Embryonic facial prominence (tissue), 1 donor: ENCODE data around the gene GABRD.

Source experiments
- DNase-seq: peaks from one replicate; pipeline ENCODE4 v3.0.0-alpha.2; 2016; ENCODE audit errors: extremely low spot score

GABRD gene

GRCh38 chr1:1985375-1986050 is 33.6 kb upstream of the GABRD start:
- no peak for DNase-seq

DNA sequence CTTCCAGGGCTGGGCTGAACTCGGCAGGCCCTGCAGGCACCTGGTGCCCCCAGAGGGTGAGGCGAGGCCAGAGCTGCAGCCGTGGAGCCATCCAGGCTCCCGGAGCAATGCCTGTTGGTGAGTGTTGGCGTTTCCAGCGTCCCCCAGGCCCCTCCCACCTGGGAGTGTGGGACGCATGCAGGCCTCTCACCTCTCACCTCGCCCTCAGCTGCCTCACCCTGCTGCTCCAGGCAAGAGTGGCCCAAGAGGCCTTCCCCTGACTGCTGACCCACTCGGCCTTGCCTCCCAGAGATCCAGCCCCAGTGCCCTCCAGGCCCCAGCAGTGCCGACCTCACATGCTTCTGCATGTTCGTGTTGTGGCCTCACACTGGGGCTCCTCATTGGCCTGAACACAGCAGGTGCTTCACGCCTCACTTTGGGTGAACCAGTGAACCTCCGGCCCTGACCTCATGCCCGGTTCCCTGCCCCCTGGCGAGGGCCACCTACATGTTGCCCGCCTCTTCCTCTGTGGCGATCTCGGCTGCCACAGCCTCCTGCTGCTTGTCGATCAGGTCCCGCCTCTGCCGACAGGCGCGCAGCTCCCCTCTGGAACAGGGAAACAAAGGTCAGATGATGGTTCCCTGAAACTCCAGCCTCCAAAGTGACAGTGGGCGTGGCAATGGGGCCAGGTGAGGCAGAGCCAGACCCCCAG is 32.5 kb upstream of the GABRD start:
- DNase-seq: no peak

DNA sequence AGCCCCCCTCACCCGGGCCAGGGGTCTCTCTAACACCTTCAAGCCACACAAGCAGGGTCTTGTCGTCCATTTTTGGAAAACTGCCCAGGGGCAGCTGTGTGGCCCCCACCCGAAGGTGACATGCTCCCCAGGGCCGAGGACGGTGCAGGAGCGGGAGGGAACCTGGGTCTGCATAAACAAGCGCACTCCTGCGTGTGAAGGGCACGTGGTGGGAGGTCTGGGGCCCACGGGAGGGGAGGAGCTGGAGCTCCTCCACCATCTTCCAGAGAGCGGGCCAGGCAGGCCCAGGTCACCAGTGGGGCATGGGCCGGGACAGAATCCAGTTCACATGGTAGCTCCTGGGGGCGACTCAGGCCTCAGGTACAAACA is 32.0 kb upstream of the GABRD start:
- no peak for DNase-seq

DNA sequence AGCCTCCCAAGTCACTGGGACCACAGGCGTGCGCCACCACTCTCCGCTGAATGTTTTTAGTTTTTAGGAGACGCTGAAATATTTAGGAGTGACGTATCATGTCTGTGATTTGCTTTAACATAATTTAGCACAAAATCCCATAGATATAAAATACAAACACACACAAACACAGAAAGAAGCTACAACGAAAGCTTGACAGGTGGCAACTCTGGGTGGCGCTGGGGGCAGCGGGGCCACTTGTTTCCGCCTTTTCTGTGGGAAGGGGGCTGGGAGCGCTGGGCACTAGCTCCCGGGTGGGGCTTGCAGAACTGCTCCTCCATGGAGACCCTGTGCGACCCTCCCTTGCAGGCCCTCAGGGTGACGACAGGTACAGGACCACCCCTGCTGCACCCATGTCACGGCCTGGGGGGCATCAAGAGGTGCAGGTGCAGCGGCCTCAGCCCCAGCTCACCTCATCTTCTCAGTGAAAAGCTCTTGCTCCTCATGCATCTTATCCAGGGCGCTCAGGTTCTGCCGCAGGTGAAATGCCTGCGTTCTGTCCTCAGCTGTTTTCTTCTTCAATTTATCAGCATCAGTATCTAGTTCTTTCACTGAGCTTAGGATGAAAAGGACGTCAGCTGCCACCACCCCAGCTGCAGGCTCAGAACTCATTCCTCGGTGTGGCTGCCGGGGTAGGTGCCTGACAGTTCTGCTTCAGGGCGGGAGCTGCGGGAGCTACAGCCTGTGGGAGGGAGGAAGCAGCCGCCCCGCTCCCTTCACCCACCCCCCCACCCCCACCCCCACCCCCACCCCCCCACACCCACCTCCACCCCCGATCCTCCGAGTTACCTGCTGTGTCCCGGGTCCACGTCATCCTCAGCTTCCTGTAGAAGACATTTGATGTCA is 30.8 kb upstream of the GABRD start:
- no peak for DNase-seq

GRCh38 chr1:1989102-1989542 is 30.0 kb upstream of the GABRD start:
- no peak for DNase-seq

DNA sequence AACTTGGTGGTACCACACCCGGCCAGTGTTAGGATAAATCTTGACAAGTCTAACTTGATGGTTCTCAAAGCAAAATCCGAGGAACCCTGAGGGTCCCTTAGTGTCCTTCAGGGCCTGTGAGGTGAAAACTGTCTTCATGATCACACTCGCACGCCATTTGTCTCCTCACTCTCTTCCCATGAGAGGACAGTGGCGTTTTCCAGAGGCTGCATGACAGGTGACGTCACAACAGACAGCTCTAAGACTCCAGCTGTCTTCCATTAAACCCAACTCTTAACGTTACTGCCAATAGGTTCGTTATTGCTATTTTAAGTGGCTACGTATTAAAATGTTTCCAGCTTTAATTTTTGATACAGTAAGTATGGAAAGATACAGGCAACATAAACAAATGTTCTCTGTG is 29.4 kb upstream of the GABRD start:
- no peak for DNase-seq

DNA sequence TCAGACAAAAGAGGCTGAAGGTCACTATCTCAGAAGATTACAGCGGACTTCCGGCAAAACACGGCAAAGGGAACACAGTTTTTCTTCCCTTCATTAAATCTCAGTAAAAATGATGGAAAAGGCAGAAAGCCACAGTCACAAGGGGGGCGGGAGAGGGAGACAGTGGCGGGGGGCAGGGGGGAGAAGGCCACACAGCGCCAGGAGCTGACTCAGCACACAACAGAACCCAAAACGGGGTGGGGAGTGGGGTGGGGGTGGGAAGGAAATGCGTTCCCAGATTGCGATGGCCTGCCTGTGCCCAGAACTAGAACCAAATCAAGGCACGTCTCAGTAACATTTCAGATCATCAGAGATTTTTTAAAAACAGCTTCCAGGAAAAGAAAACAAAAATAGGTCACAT is 28.9 kb upstream of the GABRD start:
- DNase-seq: no peak

DNA sequence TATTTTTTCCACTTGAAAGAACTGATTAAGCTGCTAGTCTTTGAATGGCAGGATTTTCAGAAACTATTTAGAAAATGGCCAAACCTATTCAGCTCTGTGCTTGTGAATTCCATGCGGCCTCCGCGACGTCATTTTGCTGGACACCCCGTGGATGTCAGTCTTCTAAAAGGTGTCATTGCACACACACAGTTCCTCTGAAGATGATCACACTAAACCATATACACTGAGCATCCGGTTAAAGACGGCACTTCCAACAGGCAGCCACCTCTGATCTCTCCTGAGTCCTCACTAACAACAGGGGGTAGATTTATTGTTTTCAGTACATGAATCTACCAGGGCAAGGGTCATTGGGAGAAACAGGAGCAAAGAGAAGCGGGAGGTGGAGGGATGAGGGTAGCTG is 24.6 kb upstream of the GABRD start:
- DNase-seq: no peak

GRCh38 chr1:1996207-1996651 is 22.9 kb upstream of the GABRD start:
- no peak for DNase-seq

- no peak for DNase-seq
These were observed 21.6 kb upstream of the GABRD start for GRCh38 chr1:1997576-1997975.

GRCh38 chr1:2000432-2000831 is 18.7 kb upstream of the GABRD start:
- DNase-seq: no peak

- no peak for DNase-seq
These were observed 18.3 kb upstream of the GABRD start for GRCh38 chr1:2000850-2001249.

DNA sequence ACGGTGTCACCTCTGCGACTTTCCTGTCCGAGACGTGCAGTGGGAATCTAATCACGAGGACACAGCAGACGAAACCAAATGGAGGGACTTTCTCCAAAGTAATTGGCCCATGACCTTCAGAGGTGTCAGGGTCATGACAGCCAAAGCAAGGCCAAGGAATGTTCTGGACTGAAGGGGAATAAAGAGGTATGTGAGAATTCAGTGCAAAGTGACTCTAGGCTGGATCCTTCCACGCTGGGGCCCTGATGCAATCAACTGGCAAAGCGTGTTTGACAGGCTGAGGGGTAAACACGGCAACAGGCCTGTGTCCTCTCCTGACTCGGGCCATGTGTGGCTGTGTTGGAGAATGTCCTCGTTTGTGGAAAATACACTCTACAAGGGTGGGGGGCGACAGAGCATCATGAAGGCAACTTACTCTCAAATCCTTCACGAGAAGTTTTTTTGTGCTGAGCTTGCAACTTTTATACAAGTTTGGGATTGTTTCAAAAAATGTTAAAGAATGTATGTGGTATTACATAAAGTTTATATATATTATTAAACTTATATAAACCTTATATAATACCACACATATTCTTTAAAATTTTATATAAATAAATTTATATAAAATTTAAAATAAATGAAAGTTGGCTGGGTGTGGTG is 17.3 kb upstream of the GABRD start:
- DNase-seq: no peak

DNA sequence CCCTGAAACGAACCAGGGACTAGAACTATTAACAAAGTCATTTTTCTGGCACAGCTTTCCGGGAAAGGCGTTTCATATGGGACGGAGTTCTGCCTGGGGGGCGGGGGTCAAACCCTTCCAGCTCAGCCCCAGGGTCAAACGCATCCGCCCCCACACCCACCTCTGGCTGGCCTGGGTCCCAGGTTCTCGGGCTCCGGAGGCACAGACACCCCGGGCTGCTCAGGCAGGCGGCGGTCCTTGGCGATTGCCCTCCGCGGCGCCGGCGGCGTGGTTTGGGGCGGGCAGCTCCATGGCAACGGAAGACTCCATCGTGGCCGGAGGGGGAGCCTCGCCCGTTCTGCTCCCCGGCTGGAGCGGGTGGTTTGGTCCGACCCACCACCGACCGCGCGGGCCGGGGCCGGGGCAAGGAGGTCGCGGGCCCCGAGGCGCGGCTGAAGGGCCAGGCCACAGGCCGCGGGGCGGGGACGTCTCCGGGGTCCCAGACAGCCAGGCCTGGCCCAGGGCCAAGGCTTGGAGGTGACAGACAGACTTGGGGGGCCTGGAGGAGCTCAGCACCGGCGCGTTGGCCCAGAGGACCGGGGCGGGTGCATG is 15.5 kb upstream of the GABRD start, which contains the start of gene CFAP74:
CFAP74 (minus strand) TSS at position 246 of the 591 bp plus-strand sequence. CDS start 12,830 bp downstream, outside the sequence.
- DNase-seq: no peak

GRCh38 chr1:2004856-2005255 is 14.3 kb upstream of the GABRD start:
- no peak for DNase-seq

DNA sequence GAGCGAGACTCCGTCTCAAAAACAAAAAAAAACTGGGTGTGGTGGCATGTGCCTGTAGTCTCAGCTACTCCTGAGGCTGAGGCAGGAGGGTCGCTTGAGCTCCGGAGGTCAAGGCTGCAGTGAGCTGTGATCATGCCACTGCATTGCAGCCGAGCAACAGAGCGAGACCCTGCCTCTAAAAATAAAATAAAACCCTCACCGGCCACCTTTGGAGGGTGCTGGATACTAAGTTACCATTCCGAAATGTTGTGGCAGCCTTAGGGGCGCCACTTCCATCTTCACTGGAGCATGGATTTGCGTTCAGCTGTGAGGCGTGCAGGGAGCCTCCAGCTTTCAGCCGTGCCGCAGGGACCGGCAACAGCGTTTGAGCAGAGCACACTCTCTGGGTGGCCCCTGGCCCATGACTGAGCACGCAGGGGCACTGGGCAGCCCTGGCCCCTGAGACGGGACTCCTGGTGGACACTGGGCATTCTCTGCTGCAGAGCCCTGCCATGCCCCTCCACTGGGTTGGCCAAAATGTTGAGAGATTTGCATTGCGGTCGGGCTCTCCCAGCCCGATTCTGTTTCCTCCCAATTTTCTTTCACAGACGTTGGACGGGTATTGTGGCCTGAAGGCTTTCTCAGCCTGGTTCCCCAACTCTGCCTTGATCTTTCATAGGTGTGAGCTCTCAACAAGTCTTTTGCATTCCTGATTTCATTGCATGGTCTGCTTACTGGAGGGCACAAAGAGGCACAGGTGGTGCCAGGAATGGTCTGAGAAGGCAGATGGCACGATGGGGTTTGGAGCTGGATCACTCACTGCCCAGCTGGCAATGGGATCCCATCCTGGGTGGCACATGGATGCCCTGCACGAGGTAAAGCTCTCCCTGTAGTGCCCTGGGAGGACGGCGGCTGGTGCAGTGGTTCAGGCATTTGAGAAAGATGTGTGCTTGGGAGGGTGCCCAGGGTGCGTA is 9.8 kb upstream of the GABRD start:
- no peak for DNase-seq

- no peak for DNase-seq
These were observed 5.0 kb upstream of the GABRD start for GRCh38 chr1:2014181-2014580.

GRCh38 chr1:2014741-2015735 is 4.1 kb upstream of the GABRD start:
- DNase-seq: no peak

DNA sequence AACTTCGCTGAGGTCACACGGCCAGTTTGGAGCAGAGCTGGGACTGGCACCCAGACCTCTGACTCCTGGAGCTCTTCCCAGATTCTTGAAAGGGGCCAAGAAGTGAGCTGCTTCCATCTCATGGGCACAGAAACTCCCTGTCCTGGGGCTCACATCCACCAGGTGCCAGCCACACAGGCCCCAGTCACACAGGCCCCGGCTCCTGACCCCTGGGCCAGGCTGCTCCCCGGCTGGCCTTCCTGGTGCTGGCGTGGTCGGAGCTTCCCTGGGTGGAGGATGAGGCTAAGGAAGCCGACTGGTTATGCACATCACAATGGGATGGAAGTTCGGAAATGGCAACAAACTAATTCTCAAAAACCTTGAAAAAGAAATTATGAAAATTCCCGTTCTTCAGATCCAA is 3.0 kb upstream of the GABRD start:
- no peak for DNase-seq
